ENCODE results near the gene SCYL2.
"Not testable (repeated sequence)": the region's sequence is repeated elsewhere in the genome, so short reads cannot be mapped to it uniquely, and the experiment has no call there.

The SCYL2 gene, protein sequence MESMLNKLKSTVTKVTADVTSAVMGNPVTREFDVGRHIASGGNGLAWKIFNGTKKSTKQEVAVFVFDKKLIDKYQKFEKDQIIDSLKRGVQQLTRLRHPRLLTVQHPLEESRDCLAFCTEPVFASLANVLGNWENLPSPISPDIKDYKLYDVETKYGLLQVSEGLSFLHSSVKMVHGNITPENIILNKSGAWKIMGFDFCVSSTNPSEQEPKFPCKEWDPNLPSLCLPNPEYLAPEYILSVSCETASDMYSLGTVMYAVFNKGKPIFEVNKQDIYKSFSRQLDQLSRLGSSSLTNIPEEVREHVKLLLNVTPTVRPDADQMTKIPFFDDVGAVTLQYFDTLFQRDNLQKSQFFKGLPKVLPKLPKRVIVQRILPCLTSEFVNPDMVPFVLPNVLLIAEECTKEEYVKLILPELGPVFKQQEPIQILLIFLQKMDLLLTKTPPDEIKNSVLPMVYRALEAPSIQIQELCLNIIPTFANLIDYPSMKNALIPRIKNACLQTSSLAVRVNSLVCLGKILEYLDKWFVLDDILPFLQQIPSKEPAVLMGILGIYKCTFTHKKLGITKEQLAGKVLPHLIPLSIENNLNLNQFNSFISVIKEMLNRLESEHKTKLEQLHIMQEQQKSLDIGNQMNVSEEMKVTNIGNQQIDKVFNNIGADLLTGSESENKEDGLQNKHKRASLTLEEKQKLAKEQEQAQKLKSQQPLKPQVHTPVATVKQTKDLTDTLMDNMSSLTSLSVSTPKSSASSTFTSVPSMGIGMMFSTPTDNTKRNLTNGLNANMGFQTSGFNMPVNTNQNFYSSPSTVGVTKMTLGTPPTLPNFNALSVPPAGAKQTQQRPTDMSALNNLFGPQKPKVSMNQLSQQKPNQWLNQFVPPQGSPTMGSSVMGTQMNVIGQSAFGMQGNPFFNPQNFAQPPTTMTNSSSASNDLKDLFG

GRCh38 chr12:100266835-100267602 lies at the start of gene SCYL2, which contains the start of gene DEPDC4:
Gene SCYL2 (plus strand): TSS chr12:100267177. CDS start chr12:100282971, 15,794 bp downstream.
Gene DEPDC4 (minus strand): TSS chr12:100267079. CDS start chr12:100267076, 3 bp downstream.
- peak; percentile 93 for DNase-seq (ENCODE audit: low spot score)

DNA sequence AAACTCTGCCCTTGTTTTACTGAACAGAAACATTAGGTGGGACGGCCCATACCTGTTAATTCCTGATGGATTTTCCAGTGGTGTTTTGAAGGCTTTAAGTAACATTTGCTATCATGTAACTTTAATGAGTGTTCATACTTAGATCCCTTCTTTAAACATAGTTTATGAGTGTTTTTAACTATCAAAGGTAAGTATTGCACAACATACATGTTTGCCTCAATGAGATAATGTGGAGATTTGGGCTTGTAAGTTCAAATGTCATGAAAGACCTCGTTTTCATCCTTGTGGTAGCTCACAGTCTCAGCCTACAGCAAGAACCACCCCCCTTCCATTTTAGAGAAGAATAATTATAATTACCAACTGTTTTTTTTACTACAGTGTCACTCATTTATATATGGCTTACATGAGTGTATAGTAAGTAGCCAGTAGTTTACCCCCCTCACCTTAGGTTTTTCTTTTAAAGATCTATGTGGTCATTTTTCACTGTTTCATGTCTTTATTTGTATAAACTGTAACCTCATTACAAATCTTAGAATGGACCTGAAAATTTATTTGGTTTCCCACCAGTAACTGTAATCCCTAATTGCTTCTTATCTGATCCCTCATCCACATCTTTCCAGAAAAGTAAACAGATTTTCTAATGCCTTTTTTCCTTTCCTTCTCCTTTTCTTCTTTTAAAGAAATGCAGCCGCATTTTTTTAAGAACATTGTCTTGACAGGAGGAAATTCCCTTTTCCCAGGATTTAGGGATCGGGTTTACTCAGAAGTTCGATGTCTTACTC lies 47.5 kb upstream of the SCYL2 start:
- DNase-seq (ENCODE audit: low spot score): no peak

- DNase-seq (ENCODE audit: low spot score): no peak
These were observed 45.5 kb upstream of the SCYL2 start for GRCh38 chr12:100221523-100221922.

DNA sequence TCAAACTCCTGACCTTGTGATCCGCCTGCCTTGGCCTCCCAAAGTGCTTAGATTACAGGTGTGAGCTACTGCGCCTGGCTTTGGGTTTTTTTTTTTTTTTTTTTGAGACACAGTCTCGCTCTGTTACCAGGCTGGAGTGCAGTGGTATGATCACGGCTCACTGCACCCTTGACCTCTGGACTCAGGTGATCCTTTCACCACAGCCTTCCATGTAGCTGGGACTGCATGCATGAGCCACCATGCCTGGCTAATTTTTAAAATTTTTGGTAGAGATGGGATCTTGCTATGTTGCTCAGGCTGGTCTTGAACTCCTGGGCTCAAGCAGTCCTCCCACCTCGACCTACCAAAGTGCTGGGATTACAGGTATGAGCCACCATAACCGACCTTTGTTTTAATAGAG lies 44.8 kb upstream of the SCYL2 start:
- not testable (repeated sequence) for DNase-seq (ENCODE audit: low spot score)

DNA sequence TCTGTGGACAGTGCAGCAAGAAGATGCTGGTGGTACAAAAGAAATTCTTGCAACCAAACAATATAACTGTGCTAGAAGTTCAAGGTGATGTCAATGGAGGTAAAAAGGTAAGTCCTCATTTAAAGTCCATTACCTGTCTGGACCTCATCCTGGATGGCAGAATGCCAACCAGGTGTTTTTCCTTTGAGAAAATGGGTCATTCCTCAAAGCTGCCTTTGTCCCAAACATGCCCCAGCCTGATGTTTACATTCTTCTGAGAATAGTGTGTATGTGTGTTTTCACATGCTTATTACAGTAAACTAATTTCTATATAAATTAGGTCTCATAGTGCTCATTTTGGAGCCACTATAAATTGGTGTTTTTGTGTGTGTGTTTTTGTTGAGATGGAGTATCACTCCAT lies 41.5 kb upstream of the SCYL2 start:
- no peak for DNase-seq (ENCODE audit: low spot score)

- DNase-seq (ENCODE audit: low spot score): no peak
These were observed 37.8 kb upstream of the SCYL2 start for GRCh38 chr12:100229036-100229635.

- no peak for DNase-seq (ENCODE audit: low spot score)
These were observed 37.1 kb upstream of the SCYL2 start for GRCh38 chr12:100229876-100230275.

- DNase-seq (ENCODE audit: low spot score): not testable (repeated sequence)
These were observed 35.1 kb upstream of the SCYL2 start for GRCh38 chr12:100231873-100232272.

DNA sequence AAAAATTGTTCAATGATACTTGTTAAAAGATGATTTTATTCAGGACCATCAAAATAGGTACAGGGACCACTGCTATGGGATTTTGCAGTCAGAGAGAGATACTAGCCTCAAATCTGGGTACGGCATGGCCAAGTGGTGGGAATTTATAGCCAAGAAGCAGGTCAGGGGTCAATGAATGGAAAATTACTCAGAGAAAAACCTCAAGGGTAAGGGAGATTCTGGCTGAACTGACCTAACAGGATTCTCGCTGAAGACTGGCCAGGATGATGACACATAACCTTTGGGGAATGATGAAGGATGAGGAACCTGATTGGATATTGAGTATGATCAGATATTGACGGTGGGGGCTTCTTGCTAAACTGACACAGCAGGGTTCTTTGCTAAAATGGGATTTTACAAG lies 32.8 kb upstream of the SCYL2 start:
- no peak for DNase-seq (ENCODE audit: low spot score)

GRCh38 chr12:100234591-100235304 lies 32.2 kb upstream of the SCYL2 start:
- peak; percentile 17 for DNase-seq (ENCODE audit: low spot score)

GRCh38 chr12:100238801-100239200 lies 28.2 kb upstream of the SCYL2 start:
- DNase-seq (ENCODE audit: low spot score): no peak

DNA sequence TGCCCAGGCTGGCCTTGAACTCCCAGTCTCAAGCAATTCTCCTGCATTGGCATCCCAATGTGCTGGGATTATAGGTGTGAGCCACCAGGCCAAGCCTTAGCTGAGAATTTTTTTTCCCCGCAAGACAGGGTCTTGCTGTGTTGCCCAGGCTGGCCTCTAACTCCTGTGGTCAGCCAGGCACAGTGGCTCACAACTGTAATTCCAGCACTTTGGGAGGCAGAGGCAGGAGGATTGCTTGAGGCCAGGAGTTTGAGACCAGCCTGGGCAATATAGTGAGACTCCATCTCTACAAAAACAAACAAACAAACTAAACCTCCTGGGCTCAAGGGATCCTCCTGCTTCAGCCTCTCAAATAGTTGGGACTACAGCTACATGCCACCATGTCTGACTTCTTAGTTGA lies 27.4 kb upstream of the SCYL2 start:
- DNase-seq (ENCODE audit: low spot score): no peak

DNA sequence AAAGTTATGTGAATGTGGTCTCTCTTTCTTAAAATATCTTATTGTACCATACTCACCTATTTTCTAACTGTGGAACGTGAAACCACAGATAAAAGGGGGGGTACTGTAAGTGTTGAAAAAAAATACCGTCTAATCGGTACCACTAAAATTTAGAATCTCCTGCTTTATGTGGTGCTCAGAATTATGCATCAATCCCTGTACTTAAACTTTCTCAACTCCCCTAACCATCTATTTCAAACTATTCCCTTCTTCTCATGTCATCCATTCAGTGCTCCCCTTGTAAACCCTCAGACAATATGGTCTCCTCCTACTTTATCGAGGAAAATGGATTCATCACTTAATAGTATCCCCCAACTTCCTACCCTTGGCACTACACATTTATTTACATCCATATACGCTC lies 23.8 kb upstream of the SCYL2 start:
- no peak for DNase-seq (ENCODE audit: low spot score)

DNA sequence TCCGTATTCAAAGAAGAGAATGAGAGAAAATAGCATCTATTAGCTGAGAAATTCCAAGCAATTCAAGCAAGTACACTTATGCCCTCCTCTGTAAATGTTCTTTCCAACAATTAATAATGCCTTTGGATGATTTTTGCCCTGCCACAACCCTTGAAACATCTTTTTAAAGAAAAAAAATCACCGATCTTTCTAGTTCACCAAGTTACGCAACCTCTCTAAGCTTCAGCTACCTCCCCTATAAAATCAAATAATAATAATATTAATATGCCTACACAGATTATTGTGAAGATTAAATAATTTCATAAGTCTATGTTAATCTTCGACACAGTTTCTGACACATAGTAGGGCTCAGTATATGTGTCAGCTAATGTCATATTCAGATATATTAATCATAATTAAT lies 19.2 kb upstream of the SCYL2 start:
- DNase-seq (ENCODE audit: low spot score): no peak

DNA sequence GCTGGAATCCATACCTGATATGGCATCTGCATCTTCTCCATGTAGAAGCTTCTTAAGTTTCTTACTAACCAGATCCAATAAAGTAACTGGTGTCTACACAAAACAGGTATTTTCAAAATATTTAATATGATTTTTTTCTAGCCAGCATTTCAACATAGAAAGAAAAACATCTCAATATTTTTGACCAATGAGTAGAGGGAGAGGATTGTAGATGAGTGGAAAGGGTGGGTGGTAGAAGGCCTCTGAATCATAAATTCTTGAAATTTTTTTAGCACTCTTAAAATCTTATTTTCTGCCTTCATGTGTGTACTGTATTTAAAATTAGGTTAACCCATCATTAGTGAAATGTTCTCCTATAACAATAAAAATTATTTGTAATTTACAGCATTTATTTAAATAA lies 18.1 kb upstream of the SCYL2 start:
- no peak for DNase-seq (ENCODE audit: low spot score)

GRCh38 chr12:100249941-100250340 lies 17.0 kb upstream of the SCYL2 start:
- no peak for DNase-seq (ENCODE audit: low spot score)

DNA sequence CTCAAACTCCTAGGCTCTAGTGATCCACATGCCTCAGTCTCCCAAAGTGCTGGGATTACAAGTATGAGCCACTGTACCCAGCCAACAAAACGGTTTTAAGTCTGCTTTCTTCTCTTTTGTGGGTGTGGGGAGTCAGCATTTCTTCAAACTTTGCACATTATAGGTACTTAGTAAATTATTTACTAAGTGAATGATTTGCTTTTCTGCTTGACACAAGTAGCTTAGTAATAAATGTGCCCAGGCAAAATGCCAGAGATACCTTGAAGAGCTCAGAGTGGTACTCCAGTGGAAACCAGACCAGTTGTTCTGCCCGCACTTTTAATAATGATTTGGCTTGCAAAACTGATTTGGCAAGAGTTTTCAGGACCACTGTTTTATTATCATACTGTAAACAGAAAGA lies 15.1 kb upstream of the SCYL2 start:
- no peak for DNase-seq (ENCODE audit: low spot score)

DNA sequence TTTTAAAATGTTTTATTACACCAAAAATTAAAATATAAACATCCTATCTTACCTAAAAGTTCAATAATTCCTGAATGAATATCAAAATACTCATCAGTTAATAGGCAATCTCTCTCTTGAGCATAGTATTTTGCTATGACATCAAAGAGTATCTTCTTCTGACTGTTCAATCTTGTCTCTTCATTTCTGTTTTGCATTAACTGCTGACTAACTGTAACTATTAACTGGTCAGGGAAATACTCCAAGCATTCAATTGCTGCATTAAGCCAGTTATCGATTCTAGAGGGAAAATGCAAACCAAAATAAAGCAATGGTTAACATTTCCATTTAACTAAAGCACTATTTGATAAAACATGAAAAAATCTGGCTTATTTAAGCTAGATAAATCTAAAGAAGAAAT lies 13.5 kb upstream of the SCYL2 start:
- no peak for DNase-seq (ENCODE audit: low spot score)

- DNase-seq (ENCODE audit: low spot score): no peak
These were observed 12.1 kb upstream of the SCYL2 start for GRCh38 chr12:100254876-100255275.

- DNase-seq (ENCODE audit: low spot score): no peak
These were observed 8.8 kb upstream of the SCYL2 start for GRCh38 chr12:100258127-100258526.

Data from germinal center (tissue), 1 donor.